Activated naive CD4-positive, alpha-beta T cell treated with anti-CD3 and anti-CD28 coated beads for 36 hours (primary cell): ENCODE measurements around the gene FRMD5. TPM values are rescaled to one million over a fixed set of nuclear protein-coding genes. Genes with fewer than 3 reads are reported as not detected.

Source experiments
- CTCF ChIA-PET: fragments of 350-600 bp; sonication (Branson Sonifier 250); formaldehyde crosslinking; loops from one replicate; lab custom pipeline; 2021; ENCODE audit warnings: antibody characterized with exemption; lab: Charles Lee
- DNase-seq: peaks from one replicate; pipeline ENCODE4 v3.0.0-alpha.2; 2020
- H3K27ac Mint-ChIP-seq: one replicate; pipeline ENCODE4 v1.8.0; 2021; ENCODE audit warnings: mild to moderate bottlenecking, mixed read lengths
- H3K27me3 Mint-ChIP-seq: one replicate; pipeline ENCODE4 v1.8.0; 2021; ENCODE audit warnings: low read depth, mixed read lengths
- H3K36me3 Mint-ChIP-seq: one replicate; pipeline ENCODE4 v1.8.0; 2021; ENCODE audit warnings: low read depth, mixed read lengths
- H3K4me1 Mint-ChIP-seq: one replicate; pipeline ENCODE4 v1.8.0; 2021; ENCODE audit warnings: low read depth, mixed read lengths
- H3K4me3 Mint-ChIP-seq: one replicate; pipeline ENCODE4 v1.8.0; 2021; ENCODE audit warnings: mild to moderate bottlenecking, moderate library complexity, mixed read lengths
- H3K9me3 Mint-ChIP-seq: one replicate; pipeline ENCODE4 v1.8.0; 2021; ENCODE audit warnings: mixed read lengths
- intact Hi-C: fragments of 100-400 bp; cut with micrococcal nuclease; formaldehyde crosslinking; loops from one replicate; pipeline ENCODE4 v1.15.1; 2023
- total RNA-seq, 2 experiments: library from RNA; stranded (reverse); gene quantifications; one replicate each; pipeline ENCODE4 v1.2.3, GENCODE V29; 2021

FRMD5 gene
- total RNA-seq, 2 experiments from 2014 or later: 0.37 to 0.50 TPM

DNA sequence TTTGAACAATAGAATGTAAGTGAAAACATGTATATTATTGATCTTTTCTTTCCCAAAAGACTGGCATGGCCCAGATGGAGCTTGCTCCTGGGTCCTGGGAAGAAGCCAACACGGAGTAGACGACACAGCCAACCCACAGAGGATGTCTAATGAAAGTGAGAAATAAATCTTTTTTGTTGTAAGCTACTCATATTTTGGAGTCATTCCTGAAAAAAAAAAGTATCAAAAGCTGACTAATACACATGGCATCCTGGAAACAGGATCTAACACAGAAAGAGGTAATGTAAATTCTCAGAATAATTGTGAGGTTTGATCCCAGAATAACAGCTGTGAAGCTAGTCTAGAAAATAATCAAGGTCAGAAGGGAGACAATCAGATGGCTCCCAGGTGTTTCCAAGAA, 12.6 kb upstream of the FRMD5 start:
- no peak for DNase-seq
- intact Hi-C loops: no loop called here
- no peaks in the 10 kb centered on the region for H3K9me3 Mint-ChIP-seq
- no peak overlapping the region for H3K27ac Mint-ChIP-seq
- CTCF ChIA-PET: interaction anchor here (0.7 to 1.1 kb wide), 3 partner anchors 9 to 82 kb away, joined by 3 read pairs; no protein-coding TSS in a partner anchor
- H3K27me3 Mint-ChIP-seq: peaks cover 7% of the 10 kb centered on the region
- no peaks in the 10 kb centered on the region for H3K4me1 Mint-ChIP-seq
- no peak overlapping the region for H3K4me3 Mint-ChIP-seq
- no peaks in the 10 kb centered on the region for H3K36me3 Mint-ChIP-seq

DNA sequence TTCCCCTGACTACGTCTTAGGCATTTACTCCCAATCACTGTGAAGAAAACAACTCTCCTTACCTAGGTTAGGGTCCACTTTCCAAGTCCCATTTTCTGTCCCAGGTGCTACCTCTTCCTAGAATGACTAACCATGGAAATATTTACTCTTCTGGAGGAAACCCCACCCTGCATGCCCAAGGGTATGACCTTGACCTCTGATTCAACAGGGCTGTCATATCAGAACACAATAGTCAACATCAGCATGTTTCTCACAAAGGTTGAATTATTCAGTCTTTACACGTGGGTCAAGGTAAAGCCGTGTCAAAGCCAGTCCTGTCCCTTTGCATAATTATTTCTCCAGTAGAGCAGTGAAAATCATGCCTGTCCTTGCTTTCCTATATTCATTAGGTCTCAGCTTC, 4.3 kb upstream of the FRMD5 start:
- Mint-ChIP-seq H3K4me1 (peaks cover 8% of the 10 kb centered on the region), H3K27me3 (peaks cover 21% of the 10 kb centered on the region)
- intact Hi-C loops: loop anchor here (10.0 kb wide), 2 partner anchors 375 to 705 kb away; partner anchors contain the start of genes MFAP1, TP53BP1 and WDR76

DNA sequence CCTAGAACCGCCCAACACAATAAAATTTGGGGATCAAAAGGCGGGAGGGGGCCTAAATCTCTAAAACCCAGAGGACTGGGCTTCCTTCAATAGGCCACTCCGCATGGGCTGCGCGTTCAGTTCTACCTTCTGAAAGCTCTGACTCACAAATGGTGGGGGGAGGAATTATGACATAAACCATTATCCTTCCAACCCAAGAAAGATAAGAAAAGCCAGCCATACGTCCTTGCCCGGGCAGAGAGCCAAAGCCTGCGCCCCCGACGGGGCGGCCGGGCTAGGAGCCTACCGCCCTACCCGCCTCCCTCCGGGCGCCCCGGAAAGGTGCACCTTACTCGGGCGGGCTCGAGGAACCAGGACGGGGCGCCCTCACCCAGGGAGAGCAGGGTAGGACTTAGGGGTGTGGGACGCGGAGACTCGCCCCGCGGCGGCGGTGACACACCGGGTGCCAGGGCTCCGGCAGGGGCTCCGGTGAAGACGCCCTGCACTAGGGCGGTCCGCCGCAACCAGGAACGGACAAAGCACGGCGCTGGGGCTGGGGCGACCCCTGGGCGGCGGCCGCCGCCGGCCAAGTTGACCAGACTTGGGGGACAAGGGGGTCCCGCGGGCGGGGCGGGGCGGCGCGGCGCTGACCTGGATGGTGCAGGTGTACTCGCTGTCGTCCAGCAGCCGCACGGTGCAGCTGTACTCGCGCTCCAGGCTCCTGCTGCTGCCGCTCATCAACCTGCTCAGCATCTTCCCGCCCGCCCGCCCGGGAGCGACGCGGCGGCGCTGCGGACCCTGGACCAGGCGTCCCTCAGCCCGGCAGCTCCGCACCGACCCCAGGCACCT, 534 bp downstream of the FRMD5 start:
- Mint-ChIP-seq H3K4me3 (peak overlapping the region; percentile 84), H3K27me3 (peaks cover 28% of the 10 kb centered on the region), H3K36me3 (no peaks in the 10 kb centered on the region), H3K4me1 (peaks cover 18% of the 10 kb centered on the region), H3K9me3 (no peaks in the 10 kb centered on the region), H3K27ac (no peak overlapping the region)
- peak; percentile 55 for DNase-seq
- intact Hi-C loops: loop anchor here (1.0 to 10.0 kb wide), 6 partner anchors 25 to 700 kb away; partner anchors contain the start of genes CTDSPL2, EIF3J, GOLM2 and MFAP1
- CTCF ChIA-PET: interaction anchor here (0.6 to 1.4 kb wide), 4 partner anchors 25 to 1672 kb away, joined by 3 to 5 read pairs (median 3); no protein-coding TSS in a partner anchor

More for the DNA sequence above, 4.3 kb upstream of the FRMD5 start:
- no peaks in the 10 kb centered on the region for H3K9me3 Mint-ChIP-seq
- H3K4me3 Mint-ChIP-seq: no peak overlapping the region
- H3K27ac Mint-ChIP-seq: no peak overlapping the region
- CTCF ChIA-PET: no interaction called here
- no peak for DNase-seq
- no peaks in the 10 kb centered on the region for H3K36me3 Mint-ChIP-seq

DNA sequence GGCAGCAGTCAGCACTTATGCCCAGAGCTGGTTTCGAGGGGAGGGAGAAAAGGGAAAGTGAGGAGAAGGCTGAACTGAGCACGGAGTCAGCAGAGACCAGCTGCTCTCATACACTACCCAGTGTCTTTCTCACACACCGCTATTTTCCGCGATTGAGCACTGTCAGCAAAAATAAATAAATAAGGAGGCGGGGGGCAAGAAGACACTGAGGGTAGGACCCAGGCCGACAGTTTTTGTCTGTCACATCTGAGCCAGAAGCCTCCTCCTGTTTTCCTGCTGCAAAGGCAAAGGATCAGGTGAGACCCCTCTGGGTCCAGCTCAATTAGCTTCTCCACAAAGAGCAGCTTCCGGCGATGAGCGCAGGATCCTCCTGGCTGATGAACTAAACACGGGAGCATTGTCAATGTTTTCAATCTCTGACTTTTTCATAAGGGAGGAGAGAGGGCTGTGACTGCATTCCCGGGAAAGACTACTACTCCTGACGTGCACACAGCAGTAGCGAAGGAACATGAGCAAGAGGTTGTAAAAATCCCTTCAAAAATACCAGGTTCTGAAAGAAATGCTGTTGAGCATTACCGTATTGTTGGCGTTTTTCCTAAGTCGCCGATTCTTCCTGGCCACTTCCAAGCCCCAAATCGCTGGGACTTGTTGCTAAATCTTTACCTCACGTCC, 1.3 kb downstream of the FRMD5 start:
- CTCF ChIA-PET: interaction anchor here (1.2 to 1.4 kb wide), 2 partner anchors 25 to 128 kb away, joined by 3 to 5 read pairs; no protein-coding TSS in a partner anchor
- H3K4me1 Mint-ChIP-seq: peaks cover 18% of the 10 kb centered on the region
- no peak overlapping the region for H3K27ac Mint-ChIP-seq
- no peaks in the 10 kb centered on the region for H3K36me3 Mint-ChIP-seq
- peak overlapping the region; percentile 84 for H3K4me3 Mint-ChIP-seq
- peaks cover 24% of the 10 kb centered on the region for H3K27me3 Mint-ChIP-seq
- H3K9me3 Mint-ChIP-seq: no peaks in the 10 kb centered on the region
- intact Hi-C loops: loop anchor here (10.0 kb wide), 2 partner anchors 369 to 699 kb away; partner anchors contain the start of genes MFAP1, TP53BP1 and WDR76
- no peak for DNase-seq

DNA sequence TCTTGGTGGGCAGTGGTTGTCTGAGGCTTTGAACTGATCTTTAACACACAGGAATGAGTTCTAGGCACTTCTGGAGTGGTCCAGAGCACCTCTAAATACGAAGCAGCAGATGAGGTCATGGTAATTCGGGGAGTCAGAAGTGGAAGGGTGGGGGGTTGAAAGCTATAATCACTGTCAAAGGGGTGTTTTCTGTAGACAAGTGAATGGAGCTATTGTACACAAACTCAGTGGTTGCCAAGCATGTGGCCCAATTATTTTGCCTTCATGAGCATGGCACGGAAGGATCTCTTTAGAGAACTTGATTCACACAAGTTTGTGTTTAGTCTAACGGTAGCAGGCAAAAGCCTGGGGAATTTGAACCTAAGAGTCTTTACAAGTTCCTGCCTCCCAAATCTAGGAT, 6.3 kb downstream of the FRMD5 start:
- CTCF ChIA-PET: no interaction called here
- H3K27me3 Mint-ChIP-seq: peaks cover 13% of the 10 kb centered on the region
- H3K4me1 Mint-ChIP-seq: peaks cover 4% of the 10 kb centered on the region
- H3K9me3 Mint-ChIP-seq: no peaks in the 10 kb centered on the region
- no peak overlapping the region for H3K4me3 Mint-ChIP-seq
- no peak for DNase-seq
- H3K27ac Mint-ChIP-seq: no peak overlapping the region
- intact Hi-C loops: no loop called here
- no peaks in the 10 kb centered on the region for H3K36me3 Mint-ChIP-seq

DNA sequence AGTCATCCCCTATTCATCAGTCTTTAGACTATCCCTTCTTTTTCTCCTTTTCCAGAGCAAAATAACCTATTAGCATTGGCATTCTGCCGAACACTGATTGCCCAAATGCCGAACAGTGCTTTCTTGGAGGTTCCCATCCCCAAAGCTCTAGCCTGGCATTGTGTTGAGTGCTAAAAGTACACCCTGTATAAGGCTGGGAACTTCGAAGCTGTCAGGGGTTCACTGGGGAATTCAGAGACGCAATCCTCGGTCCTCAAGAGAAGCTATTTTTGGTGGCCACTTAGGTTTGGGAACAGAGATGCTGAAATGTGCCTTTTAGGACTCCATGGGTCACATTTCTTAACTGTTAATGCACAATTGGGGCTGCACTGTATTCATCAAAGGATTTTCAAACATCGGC, 8.4 kb downstream of the FRMD5 start:
- Mint-ChIP-seq H3K4me3 (no peak overlapping the region), H3K27me3 (peaks cover 2% of the 10 kb centered on the region), H3K9me3 (no peaks in the 10 kb centered on the region), H3K36me3 (no peaks in the 10 kb centered on the region), H3K27ac (no peak overlapping the region), H3K4me1 (no peaks in the 10 kb centered on the region)
- CTCF ChIA-PET: no interaction called here
- intact Hi-C loops: no loop called here
- DNase-seq: no peak

DNA sequence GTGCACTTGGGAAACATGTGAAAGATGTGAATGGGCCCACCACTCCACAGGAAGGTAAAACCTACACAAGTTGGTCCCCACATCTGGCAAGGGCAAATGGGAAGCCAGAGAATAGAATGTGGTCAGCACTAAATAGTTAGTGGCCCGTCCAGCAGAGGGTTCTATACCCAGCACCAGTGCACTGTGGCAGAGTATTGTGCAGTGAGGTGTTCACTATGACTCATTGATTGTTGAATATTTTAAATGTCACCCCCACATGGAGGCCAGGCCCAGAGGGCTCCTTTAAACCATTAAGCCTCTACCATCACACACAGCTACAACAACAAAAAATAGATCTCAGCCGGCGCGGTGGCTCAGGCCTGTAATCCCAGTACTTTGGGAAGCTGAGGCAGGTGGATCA, 11.7 kb downstream of the FRMD5 start:
- no peak for DNase-seq
- intact Hi-C loops: no loop called here
- H3K27me3 Mint-ChIP-seq: peaks cover 2% of the 10 kb centered on the region
- H3K9me3 Mint-ChIP-seq: no peaks in the 10 kb centered on the region
- CTCF ChIA-PET: no interaction called here
- no peaks in the 10 kb centered on the region for H3K4me1 Mint-ChIP-seq
- H3K27ac Mint-ChIP-seq: no peak overlapping the region
- H3K4me3 Mint-ChIP-seq: no peak overlapping the region
- no peaks in the 10 kb centered on the region for H3K36me3 Mint-ChIP-seq

DNA sequence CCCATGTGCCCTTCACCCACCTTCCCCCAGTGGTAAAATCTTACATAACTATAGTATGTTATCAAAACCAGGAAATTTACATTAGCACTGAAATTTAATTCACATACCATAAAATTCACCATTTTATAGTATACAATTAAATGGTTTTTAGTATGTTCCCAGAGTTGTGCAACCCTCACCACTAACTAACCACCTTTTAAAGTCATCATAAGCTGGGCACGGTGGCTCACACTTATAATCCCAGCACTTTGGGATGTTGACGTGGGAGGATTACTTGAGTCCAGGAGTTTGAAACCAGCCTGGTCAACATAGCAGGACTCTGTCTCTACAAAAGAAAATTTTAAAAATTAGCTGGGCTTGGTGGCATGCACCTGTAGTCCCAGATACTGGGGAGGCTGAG, 13.7 kb downstream of the FRMD5 start:
- Mint-ChIP-seq H3K4me3 (no peak overlapping the region), H3K4me1 (no peaks in the 10 kb centered on the region), H3K9me3 (no peaks in the 10 kb centered on the region), H3K27ac (no peak overlapping the region), H3K36me3 (no peaks in the 10 kb centered on the region), H3K27me3 (peaks cover 2% of the 10 kb centered on the region)
- DNase-seq: no peak
- intact Hi-C loops: no loop called here
- CTCF ChIA-PET: no interaction called here

DNA sequence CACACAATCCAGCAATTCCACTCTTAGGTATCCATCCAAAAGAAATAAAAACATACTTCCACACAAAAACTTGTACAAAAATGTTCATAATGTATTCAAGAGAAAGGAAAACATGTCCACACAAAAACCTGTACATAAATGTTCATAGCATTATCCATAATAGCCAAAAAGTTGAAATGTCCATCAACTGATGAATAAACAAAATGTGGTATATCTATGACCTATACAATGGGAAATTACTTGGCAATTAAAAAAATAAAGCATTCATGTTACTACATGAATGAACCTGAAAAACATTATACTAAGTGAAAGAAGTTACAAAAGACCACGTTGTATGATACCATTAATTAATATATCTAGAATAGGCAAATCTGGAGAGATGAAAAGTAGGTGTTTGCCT, 17.9 kb downstream of the FRMD5 start:
- no peak overlapping the region for H3K4me3 Mint-ChIP-seq
- peaks cover 9% of the 10 kb centered on the region for H3K27me3 Mint-ChIP-seq
- H3K9me3 Mint-ChIP-seq: no peaks in the 10 kb centered on the region
- H3K27ac Mint-ChIP-seq: no peak overlapping the region
- intact Hi-C loops: no loop called here
- H3K4me1 Mint-ChIP-seq: no peaks in the 10 kb centered on the region
- DNase-seq: no peak
- no peaks in the 10 kb centered on the region for H3K36me3 Mint-ChIP-seq
- CTCF ChIA-PET: no interaction called here

DNA sequence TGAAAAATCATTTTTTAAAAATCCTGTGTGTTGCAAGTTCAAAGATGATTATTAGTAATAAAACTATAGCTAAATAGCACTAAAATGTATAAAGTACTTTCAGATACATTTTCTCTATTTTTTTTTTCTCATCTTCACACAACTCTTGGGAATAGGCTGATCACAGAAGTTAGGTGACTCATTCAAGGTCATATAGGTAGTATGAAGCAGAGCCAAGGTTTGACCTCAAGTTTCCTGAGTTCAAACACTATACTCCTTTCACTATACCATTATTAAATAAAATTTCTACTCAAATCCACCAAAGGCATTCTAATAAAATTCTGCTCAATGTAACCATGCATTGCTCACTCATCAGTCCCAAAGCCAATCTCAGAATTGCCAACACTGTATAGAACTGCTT, 21.3 kb downstream of the FRMD5 start:
- CTCF ChIA-PET: interaction anchor here (0.6 kb wide), 1 partner anchor 100 kb away, joined by 5 read pairs; no protein-coding TSS in a partner anchor
- DNase-seq: no peak
- Mint-ChIP-seq H3K27me3 (peaks cover 13% of the 10 kb centered on the region), H3K4me1 (no peaks in the 10 kb centered on the region), H3K4me3 (no peak overlapping the region), H3K36me3 (no peaks in the 10 kb centered on the region), H3K9me3 (no peaks in the 10 kb centered on the region), H3K27ac (no peak overlapping the region)
- intact Hi-C loops: no loop called here

DNA sequence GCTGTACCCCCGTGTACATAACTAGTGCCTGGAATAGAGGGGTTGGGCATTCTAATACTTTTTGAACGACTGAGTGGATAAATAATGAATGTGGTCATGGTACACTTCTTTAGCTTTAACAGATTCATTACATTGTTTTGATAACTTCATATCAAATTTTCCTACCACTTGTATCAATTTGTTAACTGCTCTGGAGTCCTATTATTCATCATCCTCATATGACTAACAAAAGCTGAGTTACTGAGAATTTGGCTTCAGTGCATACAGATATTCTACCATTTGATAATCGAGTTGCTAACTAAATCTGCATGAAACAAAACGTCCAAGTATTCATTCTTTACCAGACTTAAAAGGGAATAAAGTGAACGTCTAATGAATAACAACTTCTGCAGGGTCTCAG, 31.7 kb downstream of the FRMD5 start:
- no peak for DNase-seq
- CTCF ChIA-PET: interaction anchor here (0.6 kb wide), 1 partner anchor 308 kb away, joined by 3 read pairs; no protein-coding TSS in a partner anchor
- Mint-ChIP-seq H3K9me3 (no peaks in the 10 kb centered on the region), H3K4me3 (no peak overlapping the region), H3K27ac (no peak overlapping the region), H3K36me3 (no peaks in the 10 kb centered on the region), H3K4me1 (no peaks in the 10 kb centered on the region), H3K27me3 (peaks cover 20% of the 10 kb centered on the region)
- intact Hi-C loops: no loop called here

DNA sequence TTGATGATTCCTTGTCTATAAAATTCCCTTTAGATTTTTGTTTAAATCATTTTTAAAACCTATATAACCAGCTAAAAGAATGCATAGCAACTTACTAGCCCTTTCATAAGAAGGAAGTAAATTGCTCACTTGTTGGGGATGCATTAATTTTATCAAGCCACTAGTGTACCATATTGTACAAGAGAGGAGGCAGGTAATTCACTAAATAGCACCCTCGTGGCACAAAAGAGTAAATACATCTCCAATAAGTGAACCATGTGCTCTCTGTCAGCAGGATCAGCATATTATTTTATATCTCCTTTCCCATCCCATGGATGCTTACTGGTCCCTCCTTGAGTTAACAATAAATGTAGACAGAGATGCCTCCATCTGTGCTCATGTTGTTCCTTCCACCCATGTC, 34.3 kb downstream of the FRMD5 start:
- intact Hi-C loops: no loop called here
- Mint-ChIP-seq H3K27me3 (peaks cover 20% of the 10 kb centered on the region), H3K27ac (no peak overlapping the region), H3K36me3 (no peaks in the 10 kb centered on the region), H3K4me1 (peaks cover 5% of the 10 kb centered on the region), H3K9me3 (no peaks in the 10 kb centered on the region), H3K4me3 (no peak overlapping the region)
- CTCF ChIA-PET: interaction anchor here (0.6 kb wide), 1 partner anchor 114 kb away, joined by 3 read pairs; no protein-coding TSS in a partner anchor
- DNase-seq: no peak
